ENCODE data around the gene DLX6. TPM values are rescaled to one million over a fixed set of nuclear protein-coding genes. Genes with fewer than 3 reads are reported as not detected.

DLX6 gene
- total RNA-seq, 1 donor from 2014 or later, result 10.9 TPM

GRCh38 chr7:97039374-97040065 is 34.2 kb downstream of the DLX6 start:
- Mint-ChIP-seq H3K27ac (no peak overlapping the region), H3K4me1 (no peaks in the 10 kb centered on the region), H3K27me3 (ENCODE audit: low read depth) (peaks cover 36% of the 10 kb centered on the region), H3K9me3 (no peaks in the 10 kb centered on the region), H3K4me3 (no peak overlapping the region), H3K36me3 (no peaks in the 10 kb centered on the region)
- no peak for DNase-seq (ENCODE audit: low spot score in 2 of 2, unreplicated experiment in 2 of 2)
- TF ChIP-seq CTCF (IDR thresholded peaks at IDR 0.05; ENCODE audit: unreplicated experiment), result no peak

GRCh38 chr7:97043281-97043680 is 37.9 kb downstream of the DLX6 start:
- H3K4me1 Mint-ChIP-seq, result no peaks in the 10 kb centered on the region
- H3K4me3 Mint-ChIP-seq, result no peak overlapping the region
- H3K27ac Mint-ChIP-seq, result no peak overlapping the region
- H3K9me3 Mint-ChIP-seq, result peaks cover 9% of the 10 kb centered on the region
- peaks cover 45% of the 10 kb centered on the region for H3K27me3 Mint-ChIP-seq (ENCODE audit: low read depth)
- TF ChIP-seq CTCF (IDR thresholded peaks at IDR 0.05; ENCODE audit: unreplicated experiment), result no peak
- H3K36me3 Mint-ChIP-seq, result no peaks in the 10 kb centered on the region
- DNase-seq (ENCODE audit: low spot score in 2 of 2, unreplicated experiment in 2 of 2), result no peak

Other genes with a start within 250 kb of the DLX6 start
- 33.4 to 36.9 TPM (median 34.3 TPM) in 3 replicates for gene DLX5, start 19.3 kb downstream of the DLX6 start, total RNA-seq
- gene SDHAF3, start 112.1 kb downstream of the DLX6 start, total RNA-seq, result 13.4 to 15.6 TPM (median 14.4 TPM) in 3 replicates

Measured in mesothelial cell of epicardium (in vitro differentiated cells).